CD14-positive monocyte (primary cell): ENCODE measurements around the gene FGFR3. TPM values are rescaled to one million over a fixed set of nuclear protein-coding genes. Genes with fewer than 3 reads are reported as not detected.

Experiments
- DNase-seq, 3 donors: peaks; one replicate each; pipeline ENCODE4 v3.0.0-alpha.2; 2011 to 2022
- H2AFZ ChIP-seq: 2 replicates; pipeline ENCODE4 v1.6.0; 2012; ENCODE audit warnings: mild to moderate bottlenecking, low read depth, low read length, inconsistent platforms; ENCODE audit not compliant: insufficient read depth, poor library complexity, severe bottlenecking
- H3K27ac ChIP-seq, 2 donors: 1 replicate in 1 of 2; 2 replicates in 1 of 2; pipeline ENCODE4 v1.5.1; 2012 to 2013; ENCODE audit warnings: low read length in 2 of 2, control low read depth in 1 of 2, inconsistent platforms in 1 of 2, low read depth in 1 of 2, mild to moderate bottlenecking in 1 of 2
- H3K27me3 ChIP-seq, 2 donors: one replicate each; pipeline versions ENCODE4 v1.6.0 to v1.6.1; 2011 to 2013; ENCODE audit warnings: low read length in 2 of 2; ENCODE audit not compliant: control insufficient read depth in 2 of 2, insufficient read depth in 2 of 2
- H3K36me3 ChIP-seq, 2 donors: replicated peaks in 1 of 2; 1 replicate in 1 of 2; 2 replicates in 1 of 2; pipeline versions ENCODE4 v1.5.1 to v1.6.1; 2012 to 2013; ENCODE audit warnings: low read length in 2 of 2, control low read depth in 1 of 2, inconsistent platforms in 1 of 2, mild to moderate bottlenecking in 1 of 2; ENCODE audit not compliant: insufficient read depth in 2 of 2, control insufficient read depth in 1 of 2
- H3K4me1 ChIP-seq, 2 donors: 1 replicate in 1 of 2; 2 replicates in 1 of 2; pipeline versions ENCODE4 v1.5.1 to v1.6.1; 2012 to 2013; ENCODE audit warnings: low read length in 2 of 2, control low read depth in 1 of 2, inconsistent platforms in 1 of 2, mild to moderate bottlenecking in 1 of 2, moderate library complexity in 1 of 2; ENCODE audit not compliant: insufficient read depth in 2 of 2, control insufficient read depth in 1 of 2
- H3K4me2 ChIP-seq: replicated peaks from 2 replicates; pipeline ENCODE3; 2012; ENCODE audit warnings: low read length, moderate library complexity, mild to moderate bottlenecking; ENCODE audit not compliant: poor library complexity, severe bottlenecking; ENCODE audit errors: extremely low read depth
- H3K4me3 ChIP-seq, 3 experiments: fragments of 200-600 bp in 1 of 3; sonication (generic) in 1 of 3; replicated peaks in 1 of 3; 1 replicate in 2 of 3; 2 replicates in 1 of 3; pipeline ENCODE4 v1.5.1; 2011 to 2013; ENCODE audit warnings: low read length in 3 of 3, mild to moderate bottlenecking in 3 of 3, control low read depth in 2 of 3, low read depth in 2 of 3, inconsistent platforms in 1 of 3, moderate library complexity in 1 of 3
- H3K79me2 ChIP-seq: 2 replicates; pipeline ENCODE4 v1.6.0; 2012; ENCODE audit warnings: mild to moderate bottlenecking, control low read depth, inconsistent platforms, low read length, moderate library complexity; ENCODE audit not compliant: insufficient read depth
- H3K9ac ChIP-seq: 2 replicates; pipeline ENCODE4 v1.6.0; 2017; ENCODE audit warnings: low read length, mild to moderate bottlenecking; ENCODE audit not compliant: insufficient read depth, poor library complexity, severe bottlenecking
- H3K9me3 ChIP-seq, 2 donors: replicated peaks in 1 of 2; 1 replicate in 1 of 2; 2 replicates in 1 of 2; pipeline versions ENCODE4 v1.5.1 to v1.6.1; 2012 to 2013; ENCODE audit warnings: low read length in 2 of 2, control low read depth in 1 of 2; ENCODE audit not compliant: control insufficient read depth in 1 of 2, insufficient read depth in 1 of 2
- H4K20me1 ChIP-seq: 2 replicates; pipeline ENCODE4 v1.6.0; 2012; ENCODE audit warnings: mild to moderate bottlenecking, low read length, control low read depth, moderate library complexity; ENCODE audit not compliant: insufficient read depth
- H3K27ac Mint-ChIP-seq, 7 donors: one replicate each; pipeline ENCODE4 v1.8.0; 2020; ENCODE audit warnings: mild to moderate bottlenecking in 7 of 7, mixed read lengths in 7 of 7, moderate library complexity in 6 of 7, inconsistent platforms in 2 of 7
- H3K27me3 Mint-ChIP-seq, 3 donors: one replicate each; pipeline ENCODE4 v1.8.0; 2021 to 2022; ENCODE audit warnings: low read depth in 3 of 3, mild to moderate bottlenecking in 3 of 3, mixed read lengths in 3 of 3, moderate library complexity in 3 of 3, inconsistent platforms in 1 of 3
- H3K36me3 Mint-ChIP-seq, 2 donors: one replicate each; pipeline ENCODE4 v1.8.0; 2020; ENCODE audit warnings: mixed read lengths in 2 of 2, inconsistent platforms in 1 of 2, mild to moderate bottlenecking in 1 of 2
- H3K4me1 Mint-ChIP-seq: one replicate; pipeline ENCODE4 v1.8.0; 2020; ENCODE audit warnings: mild to moderate bottlenecking, mixed read lengths
- H3K4me3 Mint-ChIP-seq, 2 donors: one replicate each; pipeline ENCODE4 v1.8.0; 2020; ENCODE audit warnings: mild to moderate bottlenecking in 2 of 2, mixed read lengths in 2 of 2, moderate library complexity in 1 of 2
- H3K9me3 Mint-ChIP-seq, 7 donors: one replicate each; pipeline ENCODE4 v1.8.0; 2020 to 2022; ENCODE audit warnings: mixed read lengths in 7 of 7, mild to moderate bottlenecking in 6 of 7, moderate library complexity in 6 of 7, inconsistent platforms in 2 of 7
- WGBS: methylation state at CpG from one replicate; pipeline ENCODE4 v1.1.5; 2013; ENCODE audit warnings: missing lambda C conversion rate; ENCODE audit not compliant: insufficient coverage; 5-methylcytosine and 5-hydroxymethylcytosine counted together
- intact Hi-C, 2 donors: fragments of 100-400 bp; cut with micrococcal nuclease; formaldehyde crosslinking; loops; one replicate each; pipeline versions ENCODE4 v1.15.0 to v1.15.1; 2023
- polyA plus RNA-seq, 3 donors: library from polyadenylated mRNA; depleted of rRNA in 1 of 3; unstranded in 2 of 3; stranded (reverse) in 1 of 3; fragments of 300-500 nt in 2 of 3; fragments of >200 nt in 1 of 3; fragmentation: Illumina TruSeq in 2 of 3; gene quantifications; 1 replicate in 2 of 3; 2 replicates in 1 of 3; pipeline ENCODE4 v1.2.3, GENCODE V29; 2012 to 2021
- TF ChIP-seq, protein P1 (sequence below): fragments of 200-600 bp; IDR thresholded peaks from one replicate; pipeline ENCODE4 v1.8.0; 2022; ENCODE audit warnings: antibody characterized with exemption, mild to moderate bottlenecking

FGFR3 gene
- polyA plus RNA-seq, 3 donors, result 0.07 TPM; not detected in 2

DNA sequence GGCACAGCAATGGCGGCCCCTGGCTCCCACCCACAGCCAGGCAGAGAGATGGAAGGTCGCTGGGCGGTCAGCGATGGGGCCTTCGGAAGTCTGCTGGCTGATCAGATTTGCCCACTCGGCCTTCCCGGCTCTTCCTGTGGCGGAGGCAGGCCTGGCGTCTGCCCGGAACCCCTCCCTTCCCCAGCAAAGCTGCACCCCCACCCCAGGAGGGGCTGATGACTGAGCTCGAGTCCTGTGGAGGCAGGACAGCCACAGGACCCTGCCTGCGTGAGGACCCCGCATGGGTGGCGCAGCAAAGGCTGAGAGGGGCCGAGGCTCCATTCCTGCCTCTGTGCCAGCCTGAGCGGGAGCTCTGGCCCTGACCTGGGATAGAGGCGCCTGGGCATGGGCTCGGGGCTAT, 37.0 kb upstream of the FGFR3 start:
- no peak overlapping the region for H3K4me2 ChIP-seq
- H2AFZ ChIP-seq, result no peak overlapping the region
- Mint-ChIP-seq H3K27ac (no peak overlapping the region), H3K4me1 (peaks cover 10% of the 10 kb centered on the region), H3K9me3 (peaks cover 0 to 1% (median 0%) of the 10 kb centered on the region in 7 donors), H3K4me3 (peak overlapping the region in 1 of 2 donors; percentile 53), H3K36me3 (no peaks in the 10 kb centered on the region), H3K27me3 (peaks cover 0 to 2% (median 2%) of the 10 kb centered on the region in 3 donors)
- H3K4me1 ChIP-seq, result peaks cover 21 to 23% of the 10 kb centered on the region in 2 donors
- DNase-seq, result no peak
- TF ChIP-seq, protein P1, sequence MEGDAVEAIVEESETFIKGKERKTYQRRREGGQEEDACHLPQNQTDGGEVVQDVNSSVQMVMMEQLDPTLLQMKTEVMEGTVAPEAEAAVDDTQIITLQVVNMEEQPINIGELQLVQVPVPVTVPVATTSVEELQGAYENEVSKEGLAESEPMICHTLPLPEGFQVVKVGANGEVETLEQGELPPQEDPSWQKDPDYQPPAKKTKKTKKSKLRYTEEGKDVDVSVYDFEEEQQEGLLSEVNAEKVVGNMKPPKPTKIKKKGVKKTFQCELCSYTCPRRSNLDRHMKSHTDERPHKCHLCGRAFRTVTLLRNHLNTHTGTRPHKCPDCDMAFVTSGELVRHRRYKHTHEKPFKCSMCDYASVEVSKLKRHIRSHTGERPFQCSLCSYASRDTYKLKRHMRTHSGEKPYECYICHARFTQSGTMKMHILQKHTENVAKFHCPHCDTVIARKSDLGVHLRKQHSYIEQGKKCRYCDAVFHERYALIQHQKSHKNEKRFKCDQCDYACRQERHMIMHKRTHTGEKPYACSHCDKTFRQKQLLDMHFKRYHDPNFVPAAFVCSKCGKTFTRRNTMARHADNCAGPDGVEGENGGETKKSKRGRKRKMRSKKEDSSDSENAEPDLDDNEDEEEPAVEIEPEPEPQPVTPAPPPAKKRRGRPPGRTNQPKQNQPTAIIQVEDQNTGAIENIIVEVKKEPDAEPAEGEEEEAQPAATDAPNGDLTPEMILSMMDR, result no peak
- H3K27me3 ChIP-seq, result no peaks in the 10 kb centered on the region
- H3K27ac ChIP-seq, result no peak overlapping the region
- intact Hi-C loops, result no loop called here
- H3K4me3 ChIP-seq, result no peak overlapping the region
- no peaks in the 10 kb centered on the region for H4K20me1 ChIP-seq
- WGBS, result 56% methylated on average over 16 of the region's 18 CpGs
- no peaks in the 10 kb centered on the region for H3K79me2 ChIP-seq
- no peaks in the 10 kb centered on the region for H3K9me3 ChIP-seq
- H3K36me3 ChIP-seq, result no peaks in the 10 kb centered on the region
- no peak overlapping the region for H3K9ac ChIP-seq

DNA sequence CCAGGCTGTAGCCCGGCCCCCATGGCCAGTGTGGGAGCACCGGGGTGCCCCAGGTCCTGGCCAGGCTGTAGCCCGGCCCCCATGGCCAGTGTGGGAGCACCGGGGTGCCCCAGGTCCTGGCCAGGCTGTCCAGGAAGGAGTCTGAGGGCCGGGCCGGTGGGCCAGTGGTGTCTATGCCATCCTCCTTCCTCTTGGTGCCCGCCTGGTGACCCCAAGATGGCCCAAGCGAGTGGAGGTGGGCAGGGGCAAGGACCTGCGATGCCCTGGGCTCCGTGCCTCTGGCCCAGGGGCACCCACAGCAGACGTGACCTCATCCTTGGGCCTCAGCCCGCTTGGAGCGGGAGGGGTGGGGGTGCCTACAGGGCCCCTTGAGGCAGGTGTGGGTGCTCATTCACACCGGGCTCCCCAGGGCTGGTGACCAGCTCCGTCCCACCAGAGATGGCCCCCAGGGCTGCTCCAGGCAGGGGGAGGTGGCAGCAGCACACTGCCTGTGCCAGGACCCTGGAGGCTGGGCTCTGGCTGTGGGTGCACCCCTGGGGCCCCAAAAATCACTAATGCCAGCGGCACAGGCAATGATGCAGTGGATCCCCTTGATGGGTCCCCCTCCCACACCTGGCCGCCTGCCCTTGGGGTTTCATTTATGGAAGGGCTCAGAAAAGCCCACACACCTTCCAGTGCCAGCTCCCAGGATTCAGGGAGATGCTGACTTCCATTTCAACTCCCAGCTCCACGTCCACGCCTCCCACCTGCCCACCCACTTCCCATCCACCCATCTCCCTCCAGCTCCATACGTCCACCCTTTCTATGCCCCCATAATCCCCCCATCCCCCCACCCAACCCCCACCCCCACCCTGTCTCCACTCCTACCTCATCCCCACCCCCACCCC, 36.0 kb upstream of the FGFR3 start:
- Histone ChIP-seq H3K36me3 (no peaks in the 10 kb centered on the region), H3K4me1 (peaks cover 17 to 18% of the 10 kb centered on the region in 2 donors), H3K4me3 (no peak overlapping the region), H3K79me2 (no peaks in the 10 kb centered on the region), H3K27ac (no peak overlapping the region), H3K4me2 (no peak overlapping the region), H2AFZ (no peak overlapping the region), H3K9ac (no peak overlapping the region), H3K27me3 (peaks cover 0 to 1% of the 10 kb centered on the region in 2 donors), H3K9me3 (no peaks in the 10 kb centered on the region), H4K20me1 (no peaks in the 10 kb centered on the region)
- no peak overlapping the region for H3K27ac Mint-ChIP-seq
- H3K4me3 Mint-ChIP-seq, result no peak overlapping the region
- H3K27me3 Mint-ChIP-seq, result peaks cover 2 to 7% (median 2%) of the 10 kb centered on the region in 3 donors
- peaks cover 9% of the 10 kb centered on the region for H3K4me1 Mint-ChIP-seq
- H3K36me3 Mint-ChIP-seq, result no peaks in the 10 kb centered on the region
- DNase-seq, result no peak
- TF ChIP-seq, protein P1, result no peak
- intact Hi-C loops, result no loop called here
- WGBS, result 93% methylated on average over 16 of the region's 20 CpGs
- peaks cover 0 to 1% (median 0%) of the 10 kb centered on the region in 7 donors for H3K9me3 Mint-ChIP-seq
